ENCODE measurements around the gene DNAH3. TPM values are rescaled to one million over a fixed set of nuclear protein-coding genes. Genes with fewer than 3 reads are reported as not detected.
A peak's percentile ranks its signal among the peaks of the same experiment; 100 is the strongest.
"Not testable (repeated sequence)": the region's sequence is repeated elsewhere in the genome, so short reads cannot be mapped to it uniquely, and the experiment has no call there.

DNAH3 gene
- total RNA-seq, result 3.1 TPM

GRCh38 chr16:21150375-21151001 lies at the start of gene DNAH3:
DNAH3 (minus strand) TSS chr16:21150846; CDS start chr16:21150319, 527 bp downstream.
- DNase-seq (ENCODE audit: low spot score), result peak; percentile 63

GRCh38 chr16:21199607-21200218 lies 49.1 kb upstream of the DNAH3 start:
- no peak for DNase-seq (ENCODE audit: low spot score)

- no peak for DNase-seq (ENCODE audit: low spot score)
Observed at GRCh38 chr16:21197621-21198020, 47.0 kb upstream of the DNAH3 start.

GRCh38 chr16:21197112-21197511 lies 46.5 kb upstream of the DNAH3 start:
- DNase-seq (ENCODE audit: low spot score), result no peak

GRCh38 chr16:21195330-21195729 lies 44.7 kb upstream of the DNAH3 start:
- DNase-seq (ENCODE audit: low spot score), result not testable (repeated sequence)

- DNase-seq (ENCODE audit: low spot score), result no peak
Observed at GRCh38 chr16:21194771-21195301, 44.2 kb upstream of the DNAH3 start.

- DNase-seq (ENCODE audit: low spot score), result no peak
Observed at GRCh38 chr16:21192991-21193390, 42.3 kb upstream of the DNAH3 start.

GRCh38 chr16:21190599-21190998 lies 40.0 kb upstream of the DNAH3 start:
- DNase-seq (ENCODE audit: low spot score), result no peak

- DNase-seq (ENCODE audit: low spot score), result no peak
Observed at GRCh38 chr16:21190013-21190412, 39.4 kb upstream of the DNAH3 start.

GRCh38 chr16:21189311-21189710 lies 38.7 kb upstream of the DNAH3 start:
- DNase-seq (ENCODE audit: low spot score), result no peak

GRCh38 chr16:21186326-21186691 lies 35.7 kb upstream of the DNAH3 start:
- DNase-seq (ENCODE audit: low spot score), result no peak

GRCh38 chr16:21185659-21186325 lies 35.1 kb upstream of the DNAH3 start:
- DNase-seq (ENCODE audit: low spot score), result no peak

- no peak for DNase-seq (ENCODE audit: low spot score)
Observed at GRCh38 chr16:21184834-21185233, 34.2 kb upstream of the DNAH3 start.

- DNase-seq (ENCODE audit: low spot score), result no peak
Observed at GRCh38 chr16:21183995-21184394, 33.3 kb upstream of the DNAH3 start.

GRCh38 chr16:21179983-21180365 lies 29.3 kb upstream of the DNAH3 start:
- DNase-seq (ENCODE audit: low spot score), result no peak

GRCh38 chr16:21179126-21179982 lies 28.7 kb upstream of the DNAH3 start:
- no peak for DNase-seq (ENCODE audit: low spot score)

GRCh38 chr16:21175397-21175796 lies 24.8 kb upstream of the DNAH3 start:
- DNase-seq (ENCODE audit: low spot score), result no peak

GRCh38 chr16:21172650-21173049 lies 22.0 kb upstream of the DNAH3 start:
- no peak for DNase-seq (ENCODE audit: low spot score)

- DNase-seq (ENCODE audit: low spot score), result not testable (repeated sequence)
Observed at GRCh38 chr16:21170116-21170515, 19.5 kb upstream of the DNAH3 start.

GRCh38 chr16:21169249-21169981 lies 18.8 kb upstream of the DNAH3 start:
- DNase-seq (ENCODE audit: low spot score), result no peak

GRCh38 chr16:21167929-21168602 lies 17.4 kb upstream of the DNAH3 start:
- DNase-seq (ENCODE audit: low spot score), result no peak
